Breast epithelium (tissue), 4 donors: ENCODE measurements around the gene LRRTM4. TPM values are rescaled to one million over a fixed set of nuclear protein-coding genes. Genes with fewer than 3 reads are reported as not detected.

ENCODE experiments used
- DNase-seq, 2 donors: peaks; one replicate each; pipeline ENCODE4 v3.0.0-alpha.2; 2019; ENCODE audit warnings: low spot score in 2 of 2
- H3K27ac ChIP-seq, 2 donors: fragments of 200-600 bp; sonication (generic) in 1 of 2; one replicate each; pipeline ENCODE4 v1.5.1; 2016 to 2019; ENCODE audit warnings: mild to moderate bottlenecking in 1 of 2
- H3K27me3 ChIP-seq, 2 donors: fragments of 200-600 bp; sonication (generic) in 1 of 2; one replicate each; pipeline versions ENCODE4 v1.5.1 to v1.6.0; 2017 to 2019; ENCODE audit warnings: control low read depth in 1 of 2, mild to moderate bottlenecking in 1 of 2
- H3K36me3 ChIP-seq: fragments of 200-600 bp; one replicate; pipeline ENCODE4 v1.5.1; 2019
- H3K4me1 ChIP-seq, 2 donors: fragments of 200-600 bp; sonication (generic); one replicate each; pipeline ENCODE4 v1.5.1; 2016 to 2019; ENCODE audit warnings: control low read depth in 1 of 2
- H3K4me3 ChIP-seq, 3 donors: fragments of 200-600 bp; sonication (generic); 1 replicate in 2 of 3; 2 replicates in 1 of 3; pipeline ENCODE4 v1.5.1; 2016 to 2019; ENCODE audit warnings: mild to moderate bottlenecking in 3 of 3, moderate library complexity in 2 of 3
- H3K9me3 ChIP-seq, 2 donors: fragments of 200-600 bp; sonication (generic) in 1 of 2; one replicate each; pipeline ENCODE4 v1.5.1; 2016 to 2019; ENCODE audit warnings: control low read depth in 1 of 2
- POLR2A ChIP-seq: fragments of 450-650 bp; IDR thresholded peaks from one replicate; pipeline ENCODE4 v1.6.1; 2016; ENCODE audit warnings: antibody characterized with exemption, mild to moderate bottlenecking, moderate library complexity
- POLR2AphosphoS5 ChIP-seq, 3 donors: sonication (generic); formaldehyde crosslinking; IDR thresholded peaks; one replicate each; pipeline ENCODE4 v1.6.1; 2017; ENCODE audit warnings: antibody characterized with exemption in 3 of 3
- intact Hi-C: fragments of 100-400 bp; cut with DNase I; formaldehyde crosslinking; loops from one replicate; pipeline ENCODE4 v1.15.1; 2023; ENCODE audit warnings: low total_unique reads
- total RNA-seq, 3 donors: library from RNA; depleted of rRNA; stranded (reverse); fragments of >200 nt; gene quantifications; one replicate each; pipeline ENCODE4 v1.1.0, GENCODE V29; 2016
- TF ChIP-seq, protein P1 (sequence below), 3 donors: fragments of 450-650 bp; IDR thresholded peaks; one replicate each; pipeline ENCODE4 v1.5.1; 2016 to 2017; ENCODE audit warnings: antibody characterized with exemption in 3 of 3, mild to moderate bottlenecking in 3 of 3, moderate library complexity in 3 of 3

The LRRTM4 gene
- total RNA-seq, 3 donors from 2014 or later: 0.16 to 1.6 TPM; not detected in 1

DNA sequence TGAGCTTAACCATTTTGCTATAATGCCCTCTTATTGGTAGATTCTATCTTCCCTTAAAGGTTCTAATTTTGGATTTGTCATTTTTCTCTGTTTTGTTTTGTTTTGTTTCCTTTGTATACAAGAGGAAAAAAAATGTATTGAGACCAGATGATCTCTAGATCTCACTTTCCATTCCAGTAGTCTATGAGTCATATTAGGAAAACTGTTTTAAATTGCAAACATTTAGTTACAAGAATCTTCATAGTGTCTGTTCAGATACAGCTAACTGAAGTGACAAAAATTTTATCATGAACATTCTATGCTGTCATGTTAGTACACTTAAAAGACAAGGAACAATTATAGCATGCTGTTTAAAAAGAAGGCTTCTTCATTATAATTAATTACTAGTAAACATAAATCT is 322.8 kb downstream of the LRRTM4 start:
- TF ChIP-seq POLR2A: no peak
- TF ChIP-seq, protein P1, sequence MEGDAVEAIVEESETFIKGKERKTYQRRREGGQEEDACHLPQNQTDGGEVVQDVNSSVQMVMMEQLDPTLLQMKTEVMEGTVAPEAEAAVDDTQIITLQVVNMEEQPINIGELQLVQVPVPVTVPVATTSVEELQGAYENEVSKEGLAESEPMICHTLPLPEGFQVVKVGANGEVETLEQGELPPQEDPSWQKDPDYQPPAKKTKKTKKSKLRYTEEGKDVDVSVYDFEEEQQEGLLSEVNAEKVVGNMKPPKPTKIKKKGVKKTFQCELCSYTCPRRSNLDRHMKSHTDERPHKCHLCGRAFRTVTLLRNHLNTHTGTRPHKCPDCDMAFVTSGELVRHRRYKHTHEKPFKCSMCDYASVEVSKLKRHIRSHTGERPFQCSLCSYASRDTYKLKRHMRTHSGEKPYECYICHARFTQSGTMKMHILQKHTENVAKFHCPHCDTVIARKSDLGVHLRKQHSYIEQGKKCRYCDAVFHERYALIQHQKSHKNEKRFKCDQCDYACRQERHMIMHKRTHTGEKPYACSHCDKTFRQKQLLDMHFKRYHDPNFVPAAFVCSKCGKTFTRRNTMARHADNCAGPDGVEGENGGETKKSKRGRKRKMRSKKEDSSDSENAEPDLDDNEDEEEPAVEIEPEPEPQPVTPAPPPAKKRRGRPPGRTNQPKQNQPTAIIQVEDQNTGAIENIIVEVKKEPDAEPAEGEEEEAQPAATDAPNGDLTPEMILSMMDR (IDR thresholded peaks at IDR 0.05): no peak
- TF ChIP-seq POLR2AphosphoS5 (IDR thresholded peaks at IDR 0.05): no peak
- no peaks in the 10 kb centered on the region for H3K4me1 ChIP-seq
- H3K27ac ChIP-seq: no peak overlapping the region
- no peaks in the 10 kb centered on the region for H3K27me3 ChIP-seq
- H3K9me3 ChIP-seq: no peaks in the 10 kb centered on the region
- no peak overlapping the region for H3K4me3 ChIP-seq
- intact Hi-C loops: no loop called here
- DNase-seq: no peak
- no peaks in the 10 kb centered on the region for H3K36me3 ChIP-seq

DNA sequence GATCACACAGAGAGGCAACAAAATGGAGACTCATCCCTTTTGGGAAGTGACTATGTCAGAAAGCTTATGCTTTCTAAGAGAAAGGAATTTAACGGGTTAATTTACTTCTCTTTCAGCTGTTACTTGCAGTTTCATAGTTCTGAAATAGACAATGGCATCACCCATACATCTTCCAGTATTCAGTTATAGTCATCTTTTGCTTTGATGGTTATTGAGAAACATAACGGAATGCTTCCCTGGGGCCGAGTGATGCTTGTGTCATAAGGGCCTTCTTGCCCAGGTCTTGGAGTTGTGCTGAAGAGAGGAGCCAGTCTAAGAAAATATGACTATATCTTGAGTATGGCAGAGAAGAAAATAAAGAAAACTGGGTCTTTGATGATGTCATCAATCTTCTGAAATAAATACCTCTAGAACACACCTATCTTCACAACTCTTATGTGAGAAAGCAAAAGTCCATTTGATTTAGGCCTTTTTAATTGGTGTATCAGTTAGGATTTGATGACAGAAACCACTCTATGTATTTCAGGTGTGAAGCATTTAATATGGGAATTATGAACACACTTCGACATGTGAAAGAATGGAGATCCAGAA is 328.2 kb downstream of the LRRTM4 start:
- no peak for DNase-seq
- Histone ChIP-seq H3K9me3 (no peaks in the 10 kb centered on the region), H3K4me1 (no peaks in the 10 kb centered on the region), H3K27ac (no peak overlapping the region), H3K36me3 (no peaks in the 10 kb centered on the region), H3K4me3 (no peak overlapping the region), H3K27me3 (no peaks in the 10 kb centered on the region)
- intact Hi-C loops: no loop called here
- TF ChIP-seq POLR2AphosphoS5 (IDR thresholded peaks at IDR 0.05) (no peak), POLR2A (no peak)

DNA sequence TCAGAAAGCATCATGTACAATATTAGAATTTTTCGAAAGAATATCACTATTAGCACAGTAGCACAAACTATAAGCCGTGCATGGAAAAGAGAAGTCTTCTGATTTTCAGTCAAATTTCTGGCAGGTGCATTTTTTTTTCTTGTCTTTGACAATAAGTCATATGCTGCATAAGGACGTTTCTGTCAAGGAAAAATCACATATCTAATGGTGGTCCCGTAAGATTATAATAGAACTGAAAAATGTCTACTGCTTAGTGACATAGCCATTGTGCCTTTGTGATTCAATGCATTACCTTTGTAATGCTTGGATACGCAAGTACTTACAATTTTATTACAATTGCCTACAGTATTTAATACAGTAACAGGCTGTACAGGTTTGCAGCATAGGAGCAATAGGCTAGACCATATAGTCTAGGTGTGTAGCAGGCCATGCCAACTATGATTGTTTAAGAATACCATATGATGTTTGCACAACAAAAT is 329.3 kb downstream of the LRRTM4 start:
- Histone ChIP-seq H3K4me1 (no peaks in the 10 kb centered on the region), H3K36me3 (no peaks in the 10 kb centered on the region), H3K27me3 (no peaks in the 10 kb centered on the region), H3K9me3 (no peaks in the 10 kb centered on the region), H3K4me3 (no peak overlapping the region), H3K27ac (no peak overlapping the region)
- no peak for TF ChIP-seq POLR2A
- no peak for TF ChIP-seq POLR2AphosphoS5 (IDR thresholded peaks at IDR 0.05)
- TF ChIP-seq, protein P1 (IDR thresholded peaks at IDR 0.05): no peak
- DNase-seq: no peak
- intact Hi-C loops: no loop called here

DNA sequence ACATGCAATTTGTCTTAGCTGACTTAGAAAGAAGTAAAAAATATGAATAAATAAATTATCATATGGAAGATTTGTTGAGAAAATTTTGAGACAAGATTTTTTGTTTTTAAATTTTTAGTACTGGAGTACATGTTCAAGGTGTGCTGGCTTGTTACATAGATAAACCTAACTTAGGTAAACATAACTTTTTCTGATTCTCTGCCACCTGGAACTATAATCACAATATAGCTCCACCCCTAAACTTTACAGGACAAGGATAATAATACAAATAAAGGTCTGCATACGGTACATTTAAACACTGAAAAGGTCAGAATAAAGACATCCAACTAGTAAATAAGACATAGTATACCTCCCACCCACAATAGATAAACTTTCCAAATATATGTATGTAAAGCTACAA is 330.5 kb downstream of the LRRTM4 start:
- TF ChIP-seq POLR2AphosphoS5 (IDR thresholded peaks at IDR 0.05): no peak
- TF ChIP-seq POLR2A: no peak
- TF ChIP-seq, protein P1 (IDR thresholded peaks at IDR 0.05): no peak
- no peak for DNase-seq
- H3K9me3 ChIP-seq: no peaks in the 10 kb centered on the region
- H3K4me1 ChIP-seq: no peaks in the 10 kb centered on the region
- no peaks in the 10 kb centered on the region for H3K27me3 ChIP-seq
- no peaks in the 10 kb centered on the region for H3K36me3 ChIP-seq
- H3K27ac ChIP-seq: no peak overlapping the region
- H3K4me3 ChIP-seq: no peak overlapping the region
- intact Hi-C loops: no loop called here

DNA sequence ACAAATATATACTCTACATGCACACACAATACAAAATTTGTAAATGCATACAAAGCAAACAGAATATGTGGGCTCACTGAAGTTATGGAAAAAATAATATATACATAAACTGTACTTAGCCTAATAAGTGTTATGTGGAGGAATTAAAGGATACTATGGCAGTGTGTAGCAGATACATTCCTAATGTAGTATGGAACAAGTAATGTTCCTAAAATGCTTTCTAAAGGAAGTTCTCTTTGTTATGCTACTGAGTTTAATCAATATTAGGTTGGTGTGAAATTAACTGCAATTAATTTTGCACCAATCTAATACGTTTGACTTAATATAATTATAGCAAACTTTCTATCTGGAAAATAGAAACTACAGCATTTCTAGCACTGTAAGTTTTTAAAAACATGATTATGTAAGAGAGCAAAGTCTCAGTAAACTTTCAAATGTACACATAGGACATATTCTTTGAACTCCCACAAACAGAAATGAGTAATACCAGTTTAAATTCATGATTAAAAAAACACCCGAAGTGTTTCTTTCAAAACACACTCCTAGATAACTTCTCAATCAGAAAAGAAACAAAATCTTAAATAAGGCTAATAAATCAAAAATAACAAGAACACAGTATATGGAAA is 331.3 kb downstream of the LRRTM4 start:
- Histone ChIP-seq H3K9me3 (no peaks in the 10 kb centered on the region), H3K27me3 (no peaks in the 10 kb centered on the region)
- TF ChIP-seq, protein P1 (IDR thresholded peaks at IDR 0.05): no peak
- no peak for TF ChIP-seq POLR2A
- no peak for TF ChIP-seq POLR2AphosphoS5 (IDR thresholded peaks at IDR 0.05)

More for the DNA sequence above, 331.3 kb downstream of the LRRTM4 start:
- no peak overlapping the region for H3K27ac ChIP-seq
- no peaks in the 10 kb centered on the region for H3K4me1 ChIP-seq
- intact Hi-C loops: no loop called here
- DNase-seq: no peak
- no peak overlapping the region for H3K4me3 ChIP-seq
- H3K36me3 ChIP-seq: no peaks in the 10 kb centered on the region
